ENCODE data around the gene MSRB1. TPM values are rescaled to one million over a fixed set of nuclear protein-coding genes. Genes with fewer than 3 reads are reported as not detected.

MSRB1 gene
- total RNA-seq, 1 donor from 2014 or later: 23.7 TPM

DNA sequence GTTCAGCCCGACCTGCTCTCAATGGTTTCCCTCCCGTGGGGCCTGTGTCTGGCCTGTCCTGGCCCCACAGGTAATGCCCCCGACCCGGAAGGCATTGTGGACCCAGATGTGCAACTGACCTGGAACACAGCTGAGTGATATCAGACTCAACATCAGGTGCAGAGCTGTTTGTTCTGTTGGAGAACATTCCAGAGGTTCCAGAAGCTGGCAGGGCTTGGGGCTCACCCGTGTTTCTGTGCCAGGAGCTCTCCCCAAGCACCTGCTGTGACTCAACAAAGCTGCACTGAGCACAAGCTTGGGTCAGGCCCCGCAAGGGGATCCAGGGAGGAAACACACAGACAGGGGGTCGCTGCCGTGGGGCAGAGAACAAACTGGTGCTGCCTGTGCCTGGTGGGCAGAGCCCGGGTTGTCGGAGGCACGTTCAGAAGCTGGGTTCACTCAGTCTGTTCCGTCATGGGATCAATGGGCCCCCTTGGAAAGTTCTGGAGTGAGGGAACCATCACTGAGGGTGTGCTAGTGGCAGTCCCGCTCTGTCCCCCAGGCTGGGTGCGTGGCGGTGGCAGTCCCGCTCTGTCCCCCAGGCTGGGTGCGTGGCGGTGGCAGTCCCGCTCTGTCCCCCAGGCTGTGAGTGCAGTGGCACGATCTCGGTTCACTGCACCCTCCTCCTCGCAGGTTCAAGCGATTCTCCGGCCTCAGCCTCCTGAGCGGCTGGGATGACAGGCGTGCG is 46.9 kb downstream of the MSRB1 start:
- Histone ChIP-seq H3K4me3 (ENCODE audit: insufficient read depth, low read depth, low read length) (no peak overlapping the region), H3K27me3 (ENCODE audit: insufficient read depth, low read length) (peaks cover 5% of the 10 kb centered on the region), H3K4me2 (ENCODE audit: low read length) (no peak overlapping the region), H3K36me3 (ENCODE audit: insufficient read depth, low read length) (no peaks in the 10 kb centered on the region), H3K79me2 (ENCODE audit: insufficient read depth, low read length) (no peaks in the 10 kb centered on the region), H3K9ac (ENCODE audit: low read length) (no peak overlapping the region), H3K9me3 (ENCODE audit: insufficient read depth, low read depth, low read length) (no peaks in the 10 kb centered on the region), H3K4me1 (ENCODE audit: insufficient read depth, low read length) (no peaks in the 10 kb centered on the region), H4K20me1 (ENCODE audit: insufficient read depth, low read length) (no peaks in the 10 kb centered on the region), H2AFZ (ENCODE audit: low read depth, low read length) (no peak overlapping the region), H3K27ac (ENCODE audit: low read depth, low read length) (no peak overlapping the region)
- no peak for TF ChIP-seq EZH2 (IDR thresholded peaks at IDR 0.05; ENCODE audit: insufficient read depth, low read length)
- TF ChIP-seq, protein P1, sequence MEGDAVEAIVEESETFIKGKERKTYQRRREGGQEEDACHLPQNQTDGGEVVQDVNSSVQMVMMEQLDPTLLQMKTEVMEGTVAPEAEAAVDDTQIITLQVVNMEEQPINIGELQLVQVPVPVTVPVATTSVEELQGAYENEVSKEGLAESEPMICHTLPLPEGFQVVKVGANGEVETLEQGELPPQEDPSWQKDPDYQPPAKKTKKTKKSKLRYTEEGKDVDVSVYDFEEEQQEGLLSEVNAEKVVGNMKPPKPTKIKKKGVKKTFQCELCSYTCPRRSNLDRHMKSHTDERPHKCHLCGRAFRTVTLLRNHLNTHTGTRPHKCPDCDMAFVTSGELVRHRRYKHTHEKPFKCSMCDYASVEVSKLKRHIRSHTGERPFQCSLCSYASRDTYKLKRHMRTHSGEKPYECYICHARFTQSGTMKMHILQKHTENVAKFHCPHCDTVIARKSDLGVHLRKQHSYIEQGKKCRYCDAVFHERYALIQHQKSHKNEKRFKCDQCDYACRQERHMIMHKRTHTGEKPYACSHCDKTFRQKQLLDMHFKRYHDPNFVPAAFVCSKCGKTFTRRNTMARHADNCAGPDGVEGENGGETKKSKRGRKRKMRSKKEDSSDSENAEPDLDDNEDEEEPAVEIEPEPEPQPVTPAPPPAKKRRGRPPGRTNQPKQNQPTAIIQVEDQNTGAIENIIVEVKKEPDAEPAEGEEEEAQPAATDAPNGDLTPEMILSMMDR (IDR thresholded peaks at IDR 0.05; ENCODE audit: insufficient read depth, low read depth, low read length): no peak
- H3K9me3 Mint-ChIP-seq (ENCODE audit: unreplicated experiment): no peaks in the 10 kb centered on the region
- no peaks in the 10 kb centered on the region for H3K4me1 Mint-ChIP-seq (ENCODE audit: low read depth, unreplicated experiment)
- no peak overlapping the region for H3K4me3 Mint-ChIP-seq (ENCODE audit: unreplicated experiment)
- H3K27ac Mint-ChIP-seq (ENCODE audit: unreplicated experiment): no peak overlapping the region
- H3K36me3 Mint-ChIP-seq (ENCODE audit: low read depth, unreplicated experiment): no peaks in the 10 kb centered on the region
- peaks cover 55% of the 10 kb centered on the region for H3K27me3 Mint-ChIP-seq (ENCODE audit: low read depth, unreplicated experiment)
- DNase-seq (ENCODE audit: low read depth) (no peak), FAIRE-seq (no peak)

DNA sequence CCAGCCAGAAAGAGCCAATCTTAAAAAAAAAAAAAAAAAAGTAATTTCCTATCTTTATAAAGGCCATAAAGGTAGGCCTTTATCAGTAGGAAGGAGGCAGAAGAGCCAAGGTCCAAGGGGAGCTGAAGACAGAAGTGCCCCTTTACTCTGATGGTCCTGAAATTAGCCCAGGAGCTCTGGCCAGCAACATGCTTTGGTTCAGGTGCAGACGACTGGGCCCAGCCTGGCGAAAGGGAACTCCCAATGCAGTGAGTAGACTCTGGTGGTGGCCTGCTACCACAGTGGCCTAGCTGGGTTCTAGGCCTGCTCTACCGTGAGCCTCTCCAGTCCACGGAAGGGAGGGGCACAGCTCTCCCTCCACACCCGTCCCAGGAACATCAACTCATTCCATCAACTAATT is 47.9 kb downstream of the MSRB1 start:
- H3K9me3 Mint-ChIP-seq (ENCODE audit: unreplicated experiment): no peaks in the 10 kb centered on the region
- H3K9ac ChIP-seq (ENCODE audit: low read length): no peak overlapping the region
- H3K27me3 Mint-ChIP-seq (ENCODE audit: low read depth, unreplicated experiment): peaks cover 58% of the 10 kb centered on the region

DNA sequence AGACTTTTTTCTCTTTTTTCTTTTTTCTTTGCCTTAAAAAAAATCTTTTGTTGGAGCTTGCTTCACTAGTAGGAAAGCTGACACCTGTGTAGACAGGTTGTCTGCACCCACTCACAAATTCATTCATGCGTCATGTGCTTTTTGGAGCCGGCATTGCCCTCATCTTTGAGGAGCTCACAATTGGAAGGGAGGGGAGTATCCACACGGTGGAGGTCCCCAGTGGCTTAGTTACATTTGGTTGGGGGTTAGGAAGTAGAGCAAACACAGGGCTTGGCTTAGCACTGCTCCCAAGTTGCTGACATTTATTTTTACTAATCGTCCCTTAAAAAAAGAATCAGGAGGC is 52.3 kb downstream of the MSRB1 start:
- Histone ChIP-seq H2AFZ (ENCODE audit: low read depth, low read length) (no peak overlapping the region), H3K4me2 (ENCODE audit: low read length) (no peak overlapping the region), H3K9ac (ENCODE audit: low read length) (no peak overlapping the region), H3K27ac (ENCODE audit: low read depth, low read length) (no peak overlapping the region), H3K4me1 (ENCODE audit: insufficient read depth, low read length) (no peaks in the 10 kb centered on the region), H3K27me3 (ENCODE audit: insufficient read depth, low read length) (peaks cover 8% of the 10 kb centered on the region), H4K20me1 (ENCODE audit: insufficient read depth, low read length) (no peaks in the 10 kb centered on the region), H3K36me3 (ENCODE audit: insufficient read depth, low read length) (no peaks in the 10 kb centered on the region), H3K79me2 (ENCODE audit: insufficient read depth, low read length) (no peaks in the 10 kb centered on the region), H3K4me3 (ENCODE audit: insufficient read depth, low read depth, low read length) (no peak overlapping the region), H3K9me3 (ENCODE audit: insufficient read depth, low read depth, low read length) (no peaks in the 10 kb centered on the region)
- no peak for FAIRE-seq
- Mint-ChIP-seq H3K9me3 (ENCODE audit: unreplicated experiment) (no peaks in the 10 kb centered on the region), H3K27ac (ENCODE audit: unreplicated experiment) (no peak overlapping the region), H3K27me3 (ENCODE audit: low read depth, unreplicated experiment) (peaks cover 34% of the 10 kb centered on the region), H3K36me3 (ENCODE audit: low read depth, unreplicated experiment) (no peaks in the 10 kb centered on the region), H3K4me1 (ENCODE audit: low read depth, unreplicated experiment) (no peaks in the 10 kb centered on the region), H3K4me3 (ENCODE audit: unreplicated experiment) (no peak overlapping the region)
- no peak for DNase-seq (ENCODE audit: low read depth)
- TF ChIP-seq EZH2 (IDR thresholded peaks at IDR 0.05; ENCODE audit: insufficient read depth, low read length): no peak
- TF ChIP-seq, protein P1 (IDR thresholded peaks at IDR 0.05; ENCODE audit: insufficient read depth, low read depth, low read length): no peak

More for the DNA sequence above, 47.9 kb downstream of the MSRB1 start:
- no peaks in the 10 kb centered on the region for H3K79me2 ChIP-seq (ENCODE audit: insufficient read depth, low read length)
- no peak overlapping the region for H2AFZ ChIP-seq (ENCODE audit: low read depth, low read length)
- Mint-ChIP-seq H3K4me1 (ENCODE audit: low read depth, unreplicated experiment) (no peaks in the 10 kb centered on the region), H3K4me3 (ENCODE audit: unreplicated experiment) (no peak overlapping the region), H3K27ac (ENCODE audit: unreplicated experiment) (no peak overlapping the region), H3K36me3 (ENCODE audit: low read depth, unreplicated experiment) (no peaks in the 10 kb centered on the region)
- no peaks in the 10 kb centered on the region for H3K36me3 ChIP-seq (ENCODE audit: insufficient read depth, low read length)
- TF ChIP-seq, protein P1 (IDR thresholded peaks at IDR 0.05; ENCODE audit: insufficient read depth, low read depth, low read length): no peak
- TF ChIP-seq EZH2 (IDR thresholded peaks at IDR 0.05; ENCODE audit: insufficient read depth, low read length): no peak
- H3K27me3 ChIP-seq (ENCODE audit: insufficient read depth, low read length): peaks cover 8% of the 10 kb centered on the region
- no peaks in the 10 kb centered on the region for H3K9me3 ChIP-seq (ENCODE audit: insufficient read depth, low read depth, low read length)
- no peak overlapping the region for H3K4me2 ChIP-seq (ENCODE audit: low read length)
- no peaks in the 10 kb centered on the region for H4K20me1 ChIP-seq (ENCODE audit: insufficient read depth, low read length)
- no peaks in the 10 kb centered on the region for H3K4me1 ChIP-seq (ENCODE audit: insufficient read depth, low read length)
- no peak overlapping the region for H3K4me3 ChIP-seq (ENCODE audit: insufficient read depth, low read depth, low read length)
- no peak for FAIRE-seq
- no peak overlapping the region for H3K27ac ChIP-seq (ENCODE audit: low read depth, low read length)
- no peak for DNase-seq (ENCODE audit: low read depth)

Data from astrocyte (in vitro differentiated cells and primary cell).